Measurements from ENCODE around the gene CBX2. TPM values are rescaled to one million over a fixed set of nuclear protein-coding genes. Genes with fewer than 3 reads are reported as not detected.

CBX2 gene
- total RNA-seq, 4 donors from 2014 or later, result 0.54 to 1.7 (median 1.1) TPM

DNA sequence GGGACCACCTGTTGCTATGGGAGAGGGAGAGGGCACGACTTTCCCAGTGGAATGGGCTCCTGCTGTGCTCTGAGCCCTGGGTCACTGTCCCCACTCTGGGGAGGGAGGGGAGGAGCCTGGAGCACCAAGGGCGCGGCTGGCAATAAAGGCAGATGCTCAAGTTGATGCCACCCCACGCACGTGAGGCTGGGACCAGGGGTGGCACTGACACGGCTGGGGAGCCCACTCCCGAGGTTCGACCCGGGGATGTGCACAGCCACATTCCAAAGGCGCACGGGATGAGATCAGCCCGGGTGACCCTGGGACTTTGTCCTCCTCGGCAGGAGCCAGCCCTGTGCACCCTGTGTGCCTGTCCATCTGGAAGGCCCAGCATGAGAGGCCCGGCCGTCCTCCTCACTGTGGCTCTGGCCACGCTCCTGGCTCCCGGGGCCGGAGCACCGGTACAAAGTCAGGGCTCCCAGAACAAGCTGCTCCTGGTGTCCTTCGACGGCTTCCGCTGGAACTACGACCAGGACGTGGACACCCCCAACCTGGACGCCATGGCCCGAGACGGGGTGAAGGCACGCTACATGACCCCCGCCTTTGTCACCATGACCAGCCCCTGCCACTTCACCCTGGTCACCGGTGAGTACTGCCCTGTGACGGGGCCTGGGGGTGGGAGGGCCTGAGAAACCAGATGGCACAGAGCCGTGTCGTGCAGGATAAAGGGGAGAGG, 47.0 kb upstream of the CBX2 start, which contains the start of gene ENPP7:
ENPP7 (plus strand) TSS at position 175 of the 715 bp plus-strand sequence; CDS start at position 372, 197 bp downstream.
- no peak for TF ChIP-seq CTCF (IDR thresholded peaks at IDR 0.05)
- TF ChIP-seq POLR2A (IDR thresholded peaks at IDR 0.05), result no peak
- Histone ChIP-seq H3K9me3 (no peaks in the 10 kb centered on the region), H3K27ac (no peak within 1 kb of the TSS), H3K27me3 (no peaks in the 10 kb centered on the region), H3K4me3 (replicated peaks in 1 of 3) (no peak within 1 kb of the TSS), H3K4me1 (peaks cover 4 to 9% of the 10 kb centered on the region in 2 donors), H3K36me3 (no peaks in the 10 kb centered on the region)
- WGBS, 2 donors, result 92 to 93% methylated on average over 13 to 20 of the region's 33 CpGs
- no peak for DNase-seq
- intact Hi-C loops (cut with DNase I), result no loop called here

DNA sequence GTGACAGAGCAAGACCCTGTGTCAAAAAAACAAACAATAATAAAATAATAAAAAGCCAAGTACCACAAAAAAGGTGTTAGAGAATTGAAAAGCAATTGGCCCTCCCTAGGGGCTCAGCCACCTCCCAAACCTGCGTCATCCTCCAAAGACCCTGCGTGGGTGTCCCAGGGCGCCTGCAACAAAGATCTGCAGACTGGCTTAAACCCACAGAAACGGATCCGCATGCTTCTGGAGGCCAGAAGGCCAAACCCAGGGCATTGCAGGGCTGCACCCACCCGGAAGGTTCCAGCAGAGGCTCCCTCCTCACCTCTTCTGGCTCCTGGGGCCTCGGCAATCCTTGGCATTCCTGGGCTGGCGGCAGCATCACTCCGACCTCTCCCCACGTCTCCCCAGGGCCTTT, 45.7 kb upstream of the CBX2 start:
- Histone ChIP-seq H3K27ac (no peak overlapping the region), H3K4me1 (peaks cover 4 to 9% of the 10 kb centered on the region in 2 donors), H3K27me3 (no peaks in the 10 kb centered on the region), H3K4me3 (replicated peaks in 1 of 3) (no peak overlapping the region), H3K9me3 (no peaks in the 10 kb centered on the region), H3K36me3 (no peaks in the 10 kb centered on the region)
- no peak for TF ChIP-seq POLR2A (IDR thresholded peaks at IDR 0.05)
- no peak for TF ChIP-seq CTCF (IDR thresholded peaks at IDR 0.05)
- no peak for DNase-seq
- intact Hi-C loops (cut with DNase I), result no loop called here
- WGBS, 2 donors, result 83 to 90% methylated on average over 10 of the region's 10 CpGs

DNA sequence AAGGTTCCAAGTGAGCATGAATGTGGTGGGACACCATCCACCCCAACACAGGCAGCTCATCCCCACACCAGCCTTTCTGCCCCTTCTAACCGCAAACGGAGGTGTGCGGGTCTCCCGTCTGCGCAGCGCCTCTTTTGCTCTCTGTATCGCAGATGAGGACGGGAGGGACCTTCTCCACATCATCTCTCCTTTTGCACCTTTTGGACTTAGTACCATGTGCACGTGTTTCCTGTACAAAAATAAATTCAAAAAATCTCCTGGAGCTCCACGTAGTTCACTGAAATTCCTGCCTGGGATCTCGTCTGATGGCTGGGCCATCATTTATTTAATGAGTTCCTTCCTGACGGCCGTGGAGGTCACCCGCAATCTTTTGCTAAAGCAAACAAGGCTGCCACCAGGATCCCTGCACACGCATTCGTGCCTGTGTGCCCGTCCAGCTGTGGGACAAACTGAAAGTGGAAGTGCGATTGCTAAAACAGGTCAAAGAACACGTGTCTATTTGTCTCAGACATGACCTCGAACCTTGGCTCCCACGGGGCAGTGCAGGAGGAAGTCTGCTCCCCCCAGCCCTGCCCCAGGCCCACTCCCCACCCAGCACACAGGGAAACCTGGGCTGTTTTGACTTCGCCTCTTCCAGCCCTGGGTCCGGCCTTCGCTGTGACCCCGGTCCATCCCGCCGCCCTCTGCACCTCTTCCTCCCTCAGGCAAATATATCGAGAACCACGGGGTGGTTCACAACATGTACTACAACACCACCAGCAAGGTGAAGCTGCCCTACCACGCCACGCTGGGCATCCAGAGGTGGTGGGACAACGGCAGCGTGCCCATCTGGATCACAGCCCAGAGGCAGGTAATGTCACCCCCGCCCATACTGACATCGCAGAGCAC, 44.9 kb upstream of the CBX2 start:
- Histone ChIP-seq H3K27me3 (no peaks in the 10 kb centered on the region), H3K4me1 (peaks cover 4 to 9% of the 10 kb centered on the region in 2 donors), H3K4me3 (replicated peaks in 1 of 3) (no peak overlapping the region), H3K36me3 (no peaks in the 10 kb centered on the region), H3K9me3 (no peaks in the 10 kb centered on the region), H3K27ac (no peak overlapping the region)
- intact Hi-C loops (cut with DNase I), result no loop called here
- DNase-seq, result no peak
- TF ChIP-seq CTCF (IDR thresholded peaks at IDR 0.05) (no peak), POLR2A (IDR thresholded peaks at IDR 0.05) (no peak)
- 67 to 70% methylated on average over 33 of the region's 35 CpGs for WGBS, 2 donors

DNA sequence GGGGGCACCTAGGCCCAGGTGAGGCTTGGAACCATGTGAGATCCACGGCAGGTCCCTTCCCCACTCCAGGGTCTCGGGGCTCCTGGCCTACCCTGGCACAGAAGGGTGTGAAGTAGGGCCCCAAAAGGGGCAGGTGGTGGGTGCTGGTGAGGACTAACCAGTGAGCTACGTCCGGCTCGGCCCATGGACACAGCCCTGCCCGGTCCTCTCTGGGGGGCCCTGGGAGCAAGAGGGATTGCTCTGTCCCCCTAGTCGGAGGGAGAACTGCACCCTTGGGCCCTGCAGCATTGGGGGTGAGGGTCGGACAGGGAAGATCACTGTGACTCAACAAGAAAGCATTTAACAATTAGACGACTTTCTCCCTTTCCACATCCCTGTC, 44.3 kb upstream of the CBX2 start:
- intact Hi-C loops (cut with DNase I), result no loop called here
- WGBS, 2 donors, result 83 to 95% methylated on average over 4 to 9 of the region's 9 CpGs
- no peak for DNase-seq
- peaks cover 3 to 4% of the 10 kb centered on the region in 2 donors for H3K4me1 ChIP-seq
- no peak overlapping the region for H3K4me3 ChIP-seq (replicated peaks in 1 of 3)
- no peaks in the 10 kb centered on the region for H3K27me3 ChIP-seq
- no peak overlapping the region for H3K27ac ChIP-seq
- no peaks in the 10 kb centered on the region for H3K9me3 ChIP-seq
- no peaks in the 10 kb centered on the region for H3K36me3 ChIP-seq
- TF ChIP-seq CTCF (IDR thresholded peaks at IDR 0.05), result no peak
- no peak for TF ChIP-seq POLR2A (IDR thresholded peaks at IDR 0.05)

DNA sequence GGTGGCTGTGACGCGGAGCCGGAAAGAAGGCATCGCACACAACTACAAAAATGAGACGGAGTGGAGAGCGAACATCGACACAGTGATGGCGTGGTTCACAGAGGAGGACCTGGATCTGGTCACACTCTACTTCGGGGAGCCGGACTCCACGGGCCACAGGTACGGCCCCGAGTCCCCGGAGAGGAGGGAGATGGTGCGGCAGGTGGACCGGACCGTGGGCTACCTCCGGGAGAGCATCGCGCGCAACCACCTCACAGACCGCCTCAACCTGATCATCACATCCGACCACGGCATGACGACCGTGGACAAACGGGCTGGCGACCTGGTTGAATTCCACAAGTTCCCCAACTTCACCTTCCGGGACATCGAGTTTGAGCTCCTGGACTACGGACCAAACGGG, 42.9 kb upstream of the CBX2 start:
- intact Hi-C loops (cut with DNase I), result no loop called here
- 95 to 96% methylated on average over 30 to 32 of the region's 32 CpGs for WGBS, 2 donors
- no peaks in the 10 kb centered on the region for H3K27me3 ChIP-seq
- TF ChIP-seq CTCF (IDR thresholded peaks at IDR 0.05) (no peak), POLR2A (IDR thresholded peaks at IDR 0.05) (no peak)
- no peaks in the 10 kb centered on the region for H3K9me3 ChIP-seq
- no peak overlapping the region for H3K4me3 ChIP-seq (replicated peaks in 1 of 3)
- H3K27ac ChIP-seq, result no peak overlapping the region
- no peaks in the 10 kb centered on the region for H3K4me1 ChIP-seq
- DNase-seq, result no peak
- H3K36me3 ChIP-seq, result no peaks in the 10 kb centered on the region
